ENCODE results near the gene PCNX2.

DNA sequence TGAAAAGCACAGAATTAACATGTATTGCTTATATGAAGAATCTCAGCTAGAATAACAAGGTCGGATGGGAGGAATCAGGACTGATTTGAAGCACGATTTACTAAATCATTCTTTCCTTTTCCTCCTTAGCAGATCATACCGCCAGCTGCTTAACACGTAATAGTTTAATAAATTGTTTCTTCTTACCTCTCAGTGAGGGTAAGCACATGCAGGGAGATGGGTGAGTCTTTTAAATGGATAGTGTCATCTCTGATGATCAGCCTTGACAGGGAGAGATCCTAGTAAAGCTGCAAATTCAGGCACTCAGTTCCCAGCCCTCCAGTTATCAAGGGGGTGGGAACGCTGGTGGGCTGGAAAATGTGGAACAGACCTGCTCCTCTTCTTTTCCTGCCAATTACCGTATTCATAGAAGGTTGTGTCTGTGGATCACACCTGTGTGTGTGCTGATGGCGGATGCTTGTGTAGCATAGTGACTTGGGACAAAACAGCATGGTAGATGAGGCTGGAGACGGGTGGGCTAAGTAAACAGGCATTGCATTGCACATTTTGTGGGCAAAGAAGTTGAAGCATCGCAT, 314.5 kb downstream of the PCNX2 start:
- TF ChIP-seq EZH2phosphoT487 (IDR thresholded peaks at IDR 0.05; ENCODE audit: borderline replicate concordance) (no peak), SIN3A (IDR thresholded peaks at IDR 0.05; ENCODE audit: low read depth) (no peak), POLR2A (IDR thresholded peaks at IDR 0.05; ENCODE audit: borderline replicate concordance, extremely low read depth, insufficient read depth, insufficient read length) (no peak), CEBPB (IDR thresholded peaks at IDR 0.05; ENCODE audit: low read depth) (no peak), POLR2AphosphoS5 (IDR thresholded peaks at IDR 0.05; ENCODE audit: low read depth, low read length) (no peak), RAD21 (IDR thresholded peaks at IDR 0.05; ENCODE audit: low read depth) (no peak), ZNF274 (IDR thresholded peaks at IDR 0.05; ENCODE audit: low read depth, low read length) (no peak), EGR1 (IDR thresholded peaks at IDR 0.05; ENCODE audit: low read depth) (no peak), EZH2 (IDR thresholded peaks at IDR 0.05) (no peak), YY1 (IDR thresholded peaks at IDR 0.05; ENCODE audit: extremely low read depth, insufficient replicate concordance, low read depth, low read length) (no peak)
- TF ChIP-seq, protein P1, sequence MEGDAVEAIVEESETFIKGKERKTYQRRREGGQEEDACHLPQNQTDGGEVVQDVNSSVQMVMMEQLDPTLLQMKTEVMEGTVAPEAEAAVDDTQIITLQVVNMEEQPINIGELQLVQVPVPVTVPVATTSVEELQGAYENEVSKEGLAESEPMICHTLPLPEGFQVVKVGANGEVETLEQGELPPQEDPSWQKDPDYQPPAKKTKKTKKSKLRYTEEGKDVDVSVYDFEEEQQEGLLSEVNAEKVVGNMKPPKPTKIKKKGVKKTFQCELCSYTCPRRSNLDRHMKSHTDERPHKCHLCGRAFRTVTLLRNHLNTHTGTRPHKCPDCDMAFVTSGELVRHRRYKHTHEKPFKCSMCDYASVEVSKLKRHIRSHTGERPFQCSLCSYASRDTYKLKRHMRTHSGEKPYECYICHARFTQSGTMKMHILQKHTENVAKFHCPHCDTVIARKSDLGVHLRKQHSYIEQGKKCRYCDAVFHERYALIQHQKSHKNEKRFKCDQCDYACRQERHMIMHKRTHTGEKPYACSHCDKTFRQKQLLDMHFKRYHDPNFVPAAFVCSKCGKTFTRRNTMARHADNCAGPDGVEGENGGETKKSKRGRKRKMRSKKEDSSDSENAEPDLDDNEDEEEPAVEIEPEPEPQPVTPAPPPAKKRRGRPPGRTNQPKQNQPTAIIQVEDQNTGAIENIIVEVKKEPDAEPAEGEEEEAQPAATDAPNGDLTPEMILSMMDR (IDR thresholded peaks at IDR 0.05 in 2 of 3, conservative IDR thresholded peaks at IDR 0.05 in 1 of 3; ENCODE audit: borderline replicate concordance in 1 of 3, insufficient read depth in 1 of 3, low read depth in 2 of 3, low read length in 2 of 3) = no peak
- TF ChIP-seq, protein P2, sequence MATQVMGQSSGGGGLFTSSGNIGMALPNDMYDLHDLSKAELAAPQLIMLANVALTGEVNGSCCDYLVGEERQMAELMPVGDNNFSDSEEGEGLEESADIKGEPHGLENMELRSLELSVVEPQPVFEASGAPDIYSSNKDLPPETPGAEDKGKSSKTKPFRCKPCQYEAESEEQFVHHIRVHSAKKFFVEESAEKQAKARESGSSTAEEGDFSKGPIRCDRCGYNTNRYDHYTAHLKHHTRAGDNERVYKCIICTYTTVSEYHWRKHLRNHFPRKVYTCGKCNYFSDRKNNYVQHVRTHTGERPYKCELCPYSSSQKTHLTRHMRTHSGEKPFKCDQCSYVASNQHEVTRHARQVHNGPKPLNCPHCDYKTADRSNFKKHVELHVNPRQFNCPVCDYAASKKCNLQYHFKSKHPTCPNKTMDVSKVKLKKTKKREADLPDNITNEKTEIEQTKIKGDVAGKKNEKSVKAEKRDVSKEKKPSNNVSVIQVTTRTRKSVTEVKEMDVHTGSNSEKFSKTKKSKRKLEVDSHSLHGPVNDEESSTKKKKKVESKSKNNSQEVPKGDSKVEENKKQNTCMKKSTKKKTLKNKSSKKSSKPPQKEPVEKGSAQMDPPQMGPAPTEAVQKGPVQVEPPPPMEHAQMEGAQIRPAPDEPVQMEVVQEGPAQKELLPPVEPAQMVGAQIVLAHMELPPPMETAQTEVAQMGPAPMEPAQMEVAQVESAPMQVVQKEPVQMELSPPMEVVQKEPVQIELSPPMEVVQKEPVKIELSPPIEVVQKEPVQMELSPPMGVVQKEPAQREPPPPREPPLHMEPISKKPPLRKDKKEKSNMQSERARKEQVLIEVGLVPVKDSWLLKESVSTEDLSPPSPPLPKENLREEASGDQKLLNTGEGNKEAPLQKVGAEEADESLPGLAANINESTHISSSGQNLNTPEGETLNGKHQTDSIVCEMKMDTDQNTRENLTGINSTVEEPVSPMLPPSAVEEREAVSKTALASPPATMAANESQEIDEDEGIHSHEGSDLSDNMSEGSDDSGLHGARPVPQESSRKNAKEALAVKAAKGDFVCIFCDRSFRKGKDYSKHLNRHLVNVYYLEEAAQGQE (IDR thresholded peaks at IDR 0.05; ENCODE audit: low read depth) = no peak
- TF ChIP-seq, protein P3, sequence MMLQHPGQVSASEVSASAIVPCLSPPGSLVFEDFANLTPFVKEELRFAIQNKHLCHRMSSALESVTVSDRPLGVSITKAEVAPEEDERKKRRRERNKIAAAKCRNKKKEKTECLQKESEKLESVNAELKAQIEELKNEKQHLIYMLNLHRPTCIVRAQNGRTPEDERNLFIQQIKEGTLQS (IDR thresholded peaks at IDR 0.05) = no peak
- TF ChIP-seq, protein P4, sequence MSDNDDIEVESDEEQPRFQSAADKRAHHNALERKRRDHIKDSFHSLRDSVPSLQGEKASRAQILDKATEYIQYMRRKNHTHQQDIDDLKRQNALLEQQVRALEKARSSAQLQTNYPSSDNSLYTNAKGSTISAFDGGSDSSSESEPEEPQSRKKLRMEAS (IDR thresholded peaks at IDR 0.05) = no peak

Measured in HCT116 (cell line).